Parathyroid adenoma (tissue), 2 donors: ENCODE measurements around the gene TMEM219.
A peak's percentile ranks its signal among the peaks of the same experiment; 100 is the strongest.

Experiments
- H2AFZ ChIP-seq: fragments of 300-600 bp; sonication (generic); one replicate; pipeline ENCODE4 v1.7.0; 2017; ENCODE audit warnings: antibody characterized with exemption, mild to moderate bottlenecking
- H3K27ac ChIP-seq: fragments of 300-600 bp; sonication (generic); one replicate; pipeline ENCODE4 v1.7.0; 2017
- H3K27me3 ChIP-seq: fragments of 300-600 bp; sonication (generic); one replicate; pipeline ENCODE4 v1.7.0; 2017; ENCODE audit warnings: low read length; ENCODE audit not compliant: control insufficient read depth, insufficient read depth
- H3K36me3 ChIP-seq: fragments of 300-600 bp; sonication (generic); one replicate; pipeline ENCODE4 v1.7.0; 2017; ENCODE audit warnings: low read length; ENCODE audit not compliant: control insufficient read depth, insufficient read depth
- H3K4me1 ChIP-seq: fragments of 300-600 bp; sonication (generic); one replicate; pipeline ENCODE4 v1.7.0; 2017; ENCODE audit warnings: control low read depth
- H3K4me2 ChIP-seq: fragments of 300-600 bp; sonication (generic); one replicate; pipeline ENCODE4 v1.7.0; 2017; ENCODE audit warnings: low read length
- H3K4me3 ChIP-seq: fragments of 300-600 bp; sonication (generic); one replicate; pipeline ENCODE4 v1.7.0; 2017; ENCODE audit warnings: low read depth, low read length
- H3K79me2 ChIP-seq: fragments of 300-600 bp; sonication (generic); one replicate; pipeline ENCODE4 v1.7.0; 2017; ENCODE audit warnings: control low read depth
- H3K9ac ChIP-seq: fragments of 300-600 bp; sonication (generic); one replicate; pipeline ENCODE4 v1.7.0; 2017; ENCODE audit warnings: mild to moderate bottlenecking
- H3K9me3 ChIP-seq: fragments of 300-600 bp; sonication (generic); one replicate; pipeline ENCODE4 v1.7.0; 2017; ENCODE audit warnings: low read length; ENCODE audit not compliant: control insufficient read depth
- CTCF ChIP-seq: fragments of 300-600 bp; sonication (generic); IDR thresholded peaks from one replicate; pipeline ENCODE4 v1.7.0; 2017; ENCODE audit warnings: antibody characterized with exemption, mild to moderate bottlenecking
- donor health status: primary hyperparathyroidism.

TMEM219 gene

DNA sequence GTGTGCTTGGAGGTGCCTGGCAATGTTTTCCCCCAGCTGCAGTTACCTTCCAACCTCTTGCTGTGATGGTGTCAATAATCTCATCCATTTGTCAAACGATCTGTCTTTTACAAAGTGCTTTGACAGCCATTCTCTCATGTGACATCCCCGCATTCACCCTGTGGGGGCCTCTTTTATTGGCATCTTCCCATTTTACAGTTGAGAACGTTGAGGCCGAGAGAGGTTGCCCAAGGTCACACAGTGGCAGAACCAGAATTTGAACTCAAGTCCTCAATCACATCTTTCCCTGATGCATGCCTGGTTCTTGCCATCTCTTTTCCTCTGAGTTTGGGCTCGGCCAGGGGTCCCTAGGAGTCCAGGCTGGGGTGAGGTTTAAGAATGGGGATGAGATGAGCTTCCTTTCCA, 13.3 kb downstream of the TMEM219 start:
- Histone ChIP-seq H3K9ac (peak overlapping the region; percentile 41), H3K4me3 (peak overlapping the region; percentile 93), H3K79me2 (peaks cover 20% of the 10 kb centered on the region), H3K4me1 (peaks cover 13% of the 10 kb centered on the region), H2AFZ (no peak overlapping the region), H3K9me3 (no peaks in the 10 kb centered on the region), H3K27ac (peak overlapping the region; percentile 76), H3K4me2 (peak overlapping the region; percentile 85), H3K27me3 (no peaks in the 10 kb centered on the region), H3K36me3 (no peaks in the 10 kb centered on the region)
- TF ChIP-seq CTCF: no peak

- peak overlapping the region; percentile 76 for H3K27ac ChIP-seq
- peaks cover 13% of the 10 kb centered on the region for H3K4me1 ChIP-seq
- no peaks in the 10 kb centered on the region for H3K27me3 ChIP-seq
- no peak for TF ChIP-seq CTCF
- peaks cover 20% of the 10 kb centered on the region for H3K79me2 ChIP-seq
- no peaks in the 10 kb centered on the region for H3K9me3 ChIP-seq
- no peak overlapping the region for H3K9ac ChIP-seq
- H3K4me3 ChIP-seq: peak overlapping the region; percentile 93
- no peak overlapping the region for H2AFZ ChIP-seq
- H3K4me2 ChIP-seq: peak overlapping the region; percentile 85
- no peaks in the 10 kb centered on the region for H3K36me3 ChIP-seq
Observed at GRCh38 chr16:29975811-29976511, 14.1 kb downstream of the TMEM219 start.

DNA sequence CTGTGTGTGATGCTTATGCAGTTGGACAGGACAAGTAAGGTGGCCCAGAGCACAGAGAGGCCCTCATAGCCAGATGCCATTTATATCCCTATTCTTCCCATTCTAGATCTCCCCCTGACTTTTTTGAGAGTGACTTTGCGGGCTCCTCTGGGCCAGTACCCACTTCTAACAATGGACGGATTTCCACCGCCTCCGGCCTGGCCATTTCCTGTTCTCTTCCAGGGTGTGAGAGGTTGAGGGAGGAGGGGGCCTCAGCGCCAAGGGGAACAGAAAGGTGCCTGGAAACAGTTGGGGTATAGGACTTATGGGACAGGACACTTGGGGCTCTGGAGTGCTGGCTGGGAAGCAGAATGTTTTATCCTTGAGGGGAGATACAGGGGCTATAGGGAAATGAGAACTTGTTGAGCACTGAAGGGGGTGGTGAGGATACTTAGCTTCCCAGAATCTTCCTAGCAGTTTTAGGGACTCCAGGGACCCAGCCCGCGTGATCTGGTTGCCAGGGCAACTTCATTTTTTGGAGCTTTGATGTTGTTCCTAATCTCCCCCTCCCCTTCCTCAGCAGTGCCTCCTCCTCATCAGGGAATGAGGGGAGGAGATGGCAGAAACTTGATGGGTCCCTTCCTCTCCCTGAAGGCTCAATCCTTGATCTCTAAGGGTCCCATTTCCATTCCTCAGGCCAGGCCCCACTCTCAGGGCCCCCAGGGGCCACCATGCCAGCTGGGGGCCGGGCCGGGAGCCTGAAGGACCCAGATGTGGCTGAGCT, 15.4 kb downstream of the TMEM219 start:
- Histone ChIP-seq H3K36me3 (no peaks in the 10 kb centered on the region), H3K4me3 (no peak overlapping the region), H2AFZ (no peak overlapping the region), H3K4me2 (peak overlapping the region; percentile 85), H3K79me2 (peaks cover 20% of the 10 kb centered on the region), H3K9me3 (no peaks in the 10 kb centered on the region), H3K4me1 (peaks cover 13% of the 10 kb centered on the region), H3K27ac (peak overlapping the region; percentile 17), H3K9ac (no peak overlapping the region), H3K27me3 (no peaks in the 10 kb centered on the region)
- no peak for TF ChIP-seq CTCF

DNA sequence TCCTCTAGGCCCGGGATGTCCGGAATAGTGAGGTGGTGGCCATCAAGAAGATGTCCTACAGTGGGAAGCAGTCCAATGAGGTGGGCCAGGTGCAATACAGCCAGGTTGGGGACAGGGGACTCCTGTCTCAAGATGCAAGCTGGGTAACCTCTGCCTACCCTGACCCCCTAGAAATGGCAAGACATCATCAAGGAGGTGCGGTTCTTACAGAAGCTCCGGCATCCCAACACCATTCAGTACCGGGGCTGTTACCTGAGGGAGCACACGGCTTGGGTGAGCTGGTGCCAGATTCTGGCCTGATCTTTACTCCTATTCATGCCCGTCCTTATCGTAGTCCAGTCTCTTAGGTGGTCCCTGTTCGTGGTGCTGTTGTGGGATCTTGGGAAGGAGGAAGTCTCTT, 16.2 kb downstream of the TMEM219 start:
- H3K9me3 ChIP-seq: no peaks in the 10 kb centered on the region
- H3K9ac ChIP-seq: no peak overlapping the region
- peaks cover 20% of the 10 kb centered on the region for H3K79me2 ChIP-seq
- H3K27ac ChIP-seq: no peak overlapping the region
- no peak overlapping the region for H2AFZ ChIP-seq
- no peak overlapping the region for H3K4me2 ChIP-seq
- no peaks in the 10 kb centered on the region for H3K27me3 ChIP-seq
- no peaks in the 10 kb centered on the region for H3K36me3 ChIP-seq
- H3K4me1 ChIP-seq: peaks cover 13% of the 10 kb centered on the region
- no peak overlapping the region for H3K4me3 ChIP-seq
- TF ChIP-seq CTCF: no peak
